Left lung (tissue), 10 donors: ENCODE data around the gene ANKFY1. TPM values are rescaled to one million over a fixed set of nuclear protein-coding genes. Genes with fewer than 3 reads are reported as not detected.
"Not testable (repeated sequence)": the region's sequence is repeated elsewhere in the genome, so short reads cannot be mapped to it uniquely, and the experiment has no call there.

ENCODE experiments used
- ATAC-seq: fragments of 200-7000 bp; cut with Tn5 transposase; one replicate; pipeline ENCODE4 v1.9.1; 2020; ENCODE audit warnings: moderate library complexity
- DNase-seq, 4 donors: peaks; one replicate each; pipeline ENCODE4 v3.0.0-alpha.2; 2013 to 2020
- H3K27ac ChIP-seq, 2 donors: fragments of 200-600 bp; sonication (generic) in 1 of 2; one replicate each; pipeline versions ENCODE4 v1.5.0 to v1.8.0; 2020 to 2021
- H3K27me3 ChIP-seq, 2 donors: fragments of 200-600 bp; sonication (generic) in 1 of 2; one replicate each; pipeline versions ENCODE4 v1.5.0 to v1.8.0; 2020 to 2021
- H3K36me3 ChIP-seq, 2 donors: fragments of 200-600 bp; sonication (generic) in 1 of 2; one replicate each; pipeline versions ENCODE4 v1.5.0 to v1.8.0; 2020 to 2021
- H3K4me1 ChIP-seq, 2 donors: fragments of 200-600 bp; one replicate each; pipeline ENCODE4 v1.8.0; 2021
- H3K4me3 ChIP-seq, 2 donors: fragments of 200-600 bp; sonication (generic) in 1 of 2; one replicate each; pipeline versions ENCODE4 v1.5.0 to v1.8.0; 2020 to 2021; ENCODE audit warnings: mild to moderate bottlenecking in 1 of 2
- H3K9me3 ChIP-seq, 2 donors: fragments of 200-600 bp; sonication (generic) in 1 of 2; one replicate each; pipeline versions ENCODE4 v1.5.0 to v1.8.0; 2020 to 2021
- CTCF ChIP-seq, 2 donors: fragments of 200-600 bp; sonication (generic) in 1 of 2; IDR thresholded peaks; one replicate each; pipeline versions ENCODE4 v1.5.0 to v1.8.0; 2021; ENCODE audit warnings: antibody characterized with exemption in 2 of 2
- intact Hi-C, 2 donors: fragments of 100-400 bp; cut with DNase I; formaldehyde crosslinking; loops; one replicate each; pipeline versions ENCODE4 v1.11.2 to v1.14.2; 2022
- polyA plus RNA-seq, 6 donors: library from polyadenylated mRNA; unstranded; fragments of 120-200 nt; gene quantifications; one replicate each; pipeline ENCODE4 v1.2.1, GENCODE V29; 2013; ENCODE audit not compliant: insufficient read length in 6 of 6
- total RNA-seq, 2 donors: library from RNA; stranded (reverse); fragmentation: NEBNext Ultra II Directional; extraction: Animal tissue kit (Norgen Biotek cat#: 25700); gene quantifications; one replicate each; pipeline ENCODE4 v1.2.1, GENCODE V29; 2021
- donor health status: DM: no; HTN: yes; CAD: no.
- donor health status: DM: no; HTN: no; CAD: no.

ANKFY1 gene
- total and polyA plus RNA-seq, 8 donors, result 52.9 to 76.9 (median 56.2) TPM

- no peak for TF ChIP-seq CTCF (IDR thresholded peaks at IDR 0.05)
- no peaks in the 10 kb centered on the region for H3K4me1 ChIP-seq
- H3K36me3 ChIP-seq, result peaks cover 0 to 75% of the 10 kb centered on the region in 2 donors
- no peaks in the 10 kb centered on the region for H3K9me3 ChIP-seq
- DNase-seq, result no peak
- intact Hi-C loops, result no loop called here
- no peak overlapping the region for H3K27ac ChIP-seq
- H3K4me3 ChIP-seq, result no peak overlapping the region
- ATAC-seq, result no peak
- H3K27me3 ChIP-seq, result no peaks in the 10 kb centered on the region
Observed at GRCh38 chr17:4194796-4195195, 69.0 kb downstream of the ANKFY1 start.

GRCh38 chr17:4190791-4191190, 73.0 kb downstream of the ANKFY1 start:
- peaks cover 0 to 86% of the 10 kb centered on the region in 2 donors for H3K36me3 ChIP-seq
- intact Hi-C loops, H3K27ac ChIP-seq, H3K27me3 ChIP-seq, ATAC-seq, H3K4me3 ChIP-seq, DNase-seq, H3K9me3 ChIP-seq: not testable (repeated sequence)
- peaks cover 0 to 11% of the 10 kb centered on the region in 2 donors for H3K4me1 ChIP-seq

GRCh38 chr17:4189280-4189679, 74.5 kb downstream of the ANKFY1 start:
- ATAC-seq (no peak), DNase-seq (no peak)
- no peaks in the 10 kb centered on the region for H3K27me3 ChIP-seq
- intact Hi-C loops, result no loop called here
- H3K4me1 ChIP-seq, result peaks cover 0 to 11% of the 10 kb centered on the region in 2 donors
- peak overlapping the region in 1 of 2 donors; percentile 57 for H3K27ac ChIP-seq
- no peaks in the 10 kb centered on the region for H3K9me3 ChIP-seq
- peaks cover 0 to 86% of the 10 kb centered on the region in 2 donors for H3K36me3 ChIP-seq
- no peak for TF ChIP-seq CTCF (IDR thresholded peaks at IDR 0.05)
- no peak overlapping the region for H3K4me3 ChIP-seq

- Histone ChIP-seq H3K4me3 (no peak overlapping the region), H3K27ac (no peak overlapping the region), H3K4me1 (peaks cover 0 to 11% of the 10 kb centered on the region in 2 donors), H3K27me3 (no peaks in the 10 kb centered on the region), H3K36me3 (peaks cover 0 to 86% of the 10 kb centered on the region in 2 donors), H3K9me3 (no peaks in the 10 kb centered on the region)
- TF ChIP-seq CTCF (IDR thresholded peaks at IDR 0.05), result no peak
- peak in 1 of 4 donors; percentile 54 for DNase-seq
- ATAC-seq, result no peak
- intact Hi-C loops, result no loop called here
Observed at GRCh38 chr17:4188076-4188475, 75.7 kb downstream of the ANKFY1 start.

GRCh38 chr17:4187076-4187475, 76.7 kb downstream of the ANKFY1 start:
- ATAC-seq (no peak), DNase-seq (no peak)
- H3K27ac ChIP-seq, result no peak overlapping the region
- peaks cover 0 to 11% of the 10 kb centered on the region in 2 donors for H3K4me1 ChIP-seq
- no peaks in the 10 kb centered on the region for H3K9me3 ChIP-seq
- TF ChIP-seq CTCF (IDR thresholded peaks at IDR 0.05), result no peak
- H3K27me3 ChIP-seq, result no peaks in the 10 kb centered on the region
- intact Hi-C loops, result no loop called here
- H3K36me3 ChIP-seq, result peaks cover 0 to 90% of the 10 kb centered on the region in 2 donors
- no peak overlapping the region for H3K4me3 ChIP-seq

GRCh38 chr17:4186357-4186881, 77.4 kb downstream of the ANKFY1 start:
- DNase-seq (peak in 1 of 4 donors; percentile 33), ATAC-seq (peak; percentile 67)
- H3K4me3 ChIP-seq, result no peak overlapping the region
- no peaks in the 10 kb centered on the region for H3K27me3 ChIP-seq
- peaks cover 0 to 11% of the 10 kb centered on the region in 2 donors for H3K4me1 ChIP-seq
- intact Hi-C loops, result no loop called here
- H3K9me3 ChIP-seq, result no peaks in the 10 kb centered on the region
- TF ChIP-seq CTCF (IDR thresholded peaks at IDR 0.05), result no peak
- H3K27ac ChIP-seq, result no peak overlapping the region
- H3K36me3 ChIP-seq, result peaks cover 0 to 97% of the 10 kb centered on the region in 2 donors
